Measurements from ENCODE around the gene TFDP2. TPM values are rescaled to one million over a fixed set of nuclear protein-coding genes. Genes with fewer than 3 reads are reported as not detected.

Gene TFDP2
- total and polyA plus RNA-seq, 7 donors: 14.3 to 74.8 (median 52.3) TPM

DNA sequence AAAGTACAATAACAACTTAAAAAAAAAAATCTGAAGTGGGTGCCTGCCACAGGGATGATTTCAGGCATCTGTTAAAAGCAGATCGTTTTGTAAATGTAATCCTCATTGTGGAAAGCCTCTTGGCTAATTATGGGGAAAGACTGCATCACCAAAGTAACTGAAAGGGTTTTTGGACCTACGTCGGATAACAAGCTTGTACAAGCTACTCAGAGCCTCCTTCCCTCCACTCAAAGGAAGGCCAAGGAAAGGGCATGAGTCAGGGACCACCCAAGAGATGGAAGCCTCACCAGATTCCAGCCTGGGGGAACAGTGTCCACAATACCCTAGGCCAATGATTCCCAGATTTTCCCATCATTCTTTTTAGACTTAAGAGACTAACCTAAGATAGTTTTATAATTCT, 188.6 kb downstream of the TFDP2 start:
- no peak for TF ChIP-seq EP300 (IDR thresholded peaks at IDR 0.05)
- TF ChIP-seq, protein P1, sequence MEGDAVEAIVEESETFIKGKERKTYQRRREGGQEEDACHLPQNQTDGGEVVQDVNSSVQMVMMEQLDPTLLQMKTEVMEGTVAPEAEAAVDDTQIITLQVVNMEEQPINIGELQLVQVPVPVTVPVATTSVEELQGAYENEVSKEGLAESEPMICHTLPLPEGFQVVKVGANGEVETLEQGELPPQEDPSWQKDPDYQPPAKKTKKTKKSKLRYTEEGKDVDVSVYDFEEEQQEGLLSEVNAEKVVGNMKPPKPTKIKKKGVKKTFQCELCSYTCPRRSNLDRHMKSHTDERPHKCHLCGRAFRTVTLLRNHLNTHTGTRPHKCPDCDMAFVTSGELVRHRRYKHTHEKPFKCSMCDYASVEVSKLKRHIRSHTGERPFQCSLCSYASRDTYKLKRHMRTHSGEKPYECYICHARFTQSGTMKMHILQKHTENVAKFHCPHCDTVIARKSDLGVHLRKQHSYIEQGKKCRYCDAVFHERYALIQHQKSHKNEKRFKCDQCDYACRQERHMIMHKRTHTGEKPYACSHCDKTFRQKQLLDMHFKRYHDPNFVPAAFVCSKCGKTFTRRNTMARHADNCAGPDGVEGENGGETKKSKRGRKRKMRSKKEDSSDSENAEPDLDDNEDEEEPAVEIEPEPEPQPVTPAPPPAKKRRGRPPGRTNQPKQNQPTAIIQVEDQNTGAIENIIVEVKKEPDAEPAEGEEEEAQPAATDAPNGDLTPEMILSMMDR (IDR thresholded peaks at IDR 0.05): no peak
- no peak for TF ChIP-seq POLR2AphosphoS5 (IDR thresholded peaks at IDR 0.05)
- TF ChIP-seq POLR2A (IDR thresholded peaks at IDR 0.05): no peak
- Histone ChIP-seq H3K36me3 (peaks cover 0 to 32% (median 0%) of the 10 kb centered on the region in 4 donors), H3K9me3 (no peaks in the 10 kb centered on the region), H3K4me3 (no peak overlapping the region), H3K27me3 (no peaks in the 10 kb centered on the region), H3K27ac (peak overlapping the region in 3 of 4 donors; percentile 32 to 64 (median 51)), H3K4me1 (peaks cover 0 to 15% (median 10%) of the 10 kb centered on the region in 4 donors)
- intact Hi-C loops (cut with DNase I): loop anchor here (2.0 to 10.0 kb wide), 2 partner anchors 184 to 320 kb away; partner anchors contain the start of gene TFDP2
- DNase-seq: no peak
- 74 to 76% methylated on average over 3 of the region's 3 CpGs for WGBS, 2 donors

DNA sequence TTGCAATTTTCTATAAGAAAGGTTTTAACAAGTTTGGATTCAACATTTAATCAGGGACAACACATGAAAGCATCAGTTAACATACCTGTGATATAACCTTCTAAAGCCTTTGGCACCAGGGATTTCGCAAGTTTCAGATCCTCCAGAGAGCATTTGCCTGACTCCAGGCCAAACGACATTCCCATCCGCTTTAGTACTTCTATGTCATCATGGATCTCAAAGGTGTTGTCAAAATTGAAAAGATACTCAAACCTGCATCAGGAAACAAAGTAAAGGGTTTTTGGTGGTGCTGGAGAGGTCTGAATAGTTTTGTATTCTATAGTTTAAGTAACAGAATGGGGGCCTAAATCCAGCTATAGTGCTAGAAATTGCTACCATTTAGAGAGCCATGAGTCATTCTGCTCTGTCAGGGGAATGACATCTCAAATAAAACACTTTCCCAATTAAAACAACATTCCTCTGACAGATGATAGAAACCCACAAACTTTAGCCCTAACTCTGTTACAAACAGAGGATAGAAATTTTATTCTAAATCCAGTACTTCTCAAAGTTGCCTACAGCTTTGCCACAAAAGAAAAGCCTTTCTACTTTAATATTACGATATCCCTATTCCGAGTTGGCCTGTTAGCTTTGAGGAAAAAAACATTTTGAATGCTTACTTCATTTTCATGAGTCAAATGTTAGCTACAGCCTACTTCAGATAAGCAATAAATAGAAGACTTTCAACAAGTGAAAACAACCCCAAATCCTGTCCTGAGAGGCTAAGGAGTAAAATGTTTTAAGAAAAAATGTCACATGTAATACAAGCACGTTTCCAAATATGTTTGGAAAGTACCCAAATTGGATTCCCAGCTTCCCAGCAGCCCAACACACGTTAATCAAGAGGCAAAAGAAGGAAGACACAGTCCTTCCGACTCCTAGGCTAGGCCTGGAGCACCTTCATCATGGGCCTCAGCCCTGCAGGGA, 189.5 kb downstream of the TFDP2 start:
- Histone ChIP-seq H3K4me3 (no peak overlapping the region), H3K9me3 (no peaks in the 10 kb centered on the region), H3K27ac (peak overlapping the region in 3 of 4 donors; percentile 32 to 64 (median 51)), H3K27me3 (no peaks in the 10 kb centered on the region), H3K36me3 (peaks cover 0 to 32% (median 0%) of the 10 kb centered on the region in 4 donors), H3K4me1 (peaks cover 0 to 24% (median 14%) of the 10 kb centered on the region in 4 donors)
- intact Hi-C loops (cut with DNase I): loop anchor here (2.0 to 10.0 kb wide), 2 partner anchors 185 to 321 kb away; partner anchors contain the start of gene TFDP2
- DNase-seq: no peak
- TF ChIP-seq, protein P1 (IDR thresholded peaks at IDR 0.05): no peak
- no peak for TF ChIP-seq EP300 (IDR thresholded peaks at IDR 0.05)
- no peak for TF ChIP-seq POLR2A (IDR thresholded peaks at IDR 0.05)
- TF ChIP-seq POLR2AphosphoS5 (IDR thresholded peaks at IDR 0.05): no peak
- WGBS, 2 donors: 77 to 81% methylated on average over 8 of the region's 8 CpGs

DNA sequence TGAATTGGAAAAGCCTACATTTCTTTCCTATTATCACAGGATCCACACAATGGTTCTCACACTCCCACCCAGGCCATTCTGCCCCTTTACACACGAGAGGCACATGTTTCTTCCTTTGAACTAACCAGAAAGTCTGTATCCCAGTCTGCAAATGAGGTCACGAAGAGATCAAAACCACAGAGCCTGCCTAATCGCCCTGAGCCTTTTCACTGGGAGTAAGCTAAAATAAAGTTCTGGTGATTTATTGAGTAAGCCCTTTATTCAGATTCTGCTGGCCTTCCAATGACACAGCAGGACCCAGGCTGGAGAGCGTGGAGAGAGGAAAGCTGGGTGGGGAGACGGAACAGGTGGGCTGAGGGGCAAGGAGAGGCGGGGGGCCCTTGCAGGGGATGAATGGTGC, 194.2 kb downstream of the TFDP2 start:
- peak; percentile 37 for DNase-seq
- Histone ChIP-seq H3K27ac (peak overlapping the region in 2 of 4 donors; percentile 39 to 42), H3K4me3 (no peak overlapping the region), H3K9me3 (no peaks in the 10 kb centered on the region), H3K36me3 (peaks cover 0 to 39% (median 5%) of the 10 kb centered on the region in 4 donors), H3K27me3 (no peaks in the 10 kb centered on the region), H3K4me1 (peaks cover 0 to 20% (median 11%) of the 10 kb centered on the region in 4 donors)
- TF ChIP-seq POLR2A (IDR thresholded peaks at IDR 0.05): no peak
- no peak for TF ChIP-seq POLR2AphosphoS5 (IDR thresholded peaks at IDR 0.05)
- no peak for TF ChIP-seq EP300 (IDR thresholded peaks at IDR 0.05)
- TF ChIP-seq, protein P1 (IDR thresholded peaks at IDR 0.05): no peak
- 69 to 90% methylated on average over 6 of the region's 6 CpGs for WGBS, 2 donors
- intact Hi-C loops (cut with DNase I): no loop called here

DNA sequence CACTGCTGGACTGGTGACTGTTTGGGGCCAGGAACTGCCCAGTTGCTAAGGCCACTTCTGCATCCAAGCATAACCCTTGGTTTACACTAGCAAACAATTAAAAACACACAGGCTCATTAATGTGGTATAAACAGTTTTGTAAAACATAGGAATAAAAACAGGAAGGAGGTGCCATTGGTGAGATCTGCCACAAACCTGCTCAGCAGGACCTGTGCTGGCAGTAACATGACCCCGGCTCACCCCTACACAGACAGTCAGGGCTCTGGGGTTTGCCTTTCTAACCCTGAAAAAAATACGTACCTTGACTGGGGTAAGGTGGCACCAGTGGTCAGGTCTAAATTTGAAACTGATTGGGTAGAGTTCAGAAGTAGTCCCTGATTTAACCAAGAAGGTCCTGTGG, 196.7 kb downstream of the TFDP2 start:
- Histone ChIP-seq H3K4me3 (no peak overlapping the region), H3K27me3 (no peaks in the 10 kb centered on the region), H3K4me1 (peaks cover 0 to 13% (median 6%) of the 10 kb centered on the region in 4 donors), H3K9me3 (no peaks in the 10 kb centered on the region), H3K27ac (no peak overlapping the region), H3K36me3 (peaks cover 0 to 24% (median 5%) of the 10 kb centered on the region in 4 donors)
- intact Hi-C loops (cut with DNase I): no loop called here
- TF ChIP-seq POLR2A (IDR thresholded peaks at IDR 0.05) (no peak), POLR2AphosphoS5 (IDR thresholded peaks at IDR 0.05) (no peak), EP300 (IDR thresholded peaks at IDR 0.05) (no peak)
- TF ChIP-seq, protein P1 (IDR thresholded peaks at IDR 0.05): no peak
- 76 to 84% methylated on average over 2 of the region's 2 CpGs for WGBS, 2 donors
- DNase-seq: peak; percentile 22
